ENCODE measurements around the gene SHQ1. TPM values are rescaled to one million over a fixed set of nuclear protein-coding genes. Genes with fewer than 3 reads are reported as not detected.

SHQ1 gene
- total RNA-seq, 1 experiment from 2014 or later, result 27.6 TPM

GRCh38 chr3:72810659-72811434, 37.4 kb downstream of the SHQ1 start:
- TF ChIP-seq POLR2A (IDR thresholded peaks at IDR 0.05; ENCODE audit: borderline replicate concordance, extremely low read depth, insufficient read depth, insufficient read length) (no peak), FOSL1 (IDR thresholded peaks at IDR 0.05; ENCODE audit: low read depth) (no peak), REST (IDR thresholded peaks at IDR 0.05; ENCODE audit: low read depth) (no peak), EGR1 (IDR thresholded peaks at IDR 0.05; ENCODE audit: low read depth) (no peak), ELF1 (IDR thresholded peaks at IDR 0.05; ENCODE audit: borderline replicate concordance, low read depth) (no peak), CBX3 (IDR thresholded peaks at IDR 0.05; ENCODE audit: low read depth) (no peak), EZH2phosphoT487 (IDR thresholded peaks at IDR 0.05; ENCODE audit: borderline replicate concordance) (no peak), CTCF (IDR thresholded peaks at IDR 0.05 in 2 of 3, conservative IDR thresholded peaks at IDR 0.05 in 1 of 3; ENCODE audit: borderline replicate concordance in 1 of 3, insufficient read depth in 1 of 3, low read depth in 2 of 3, low read length in 2 of 3) (no peak), YY1 (IDR thresholded peaks at IDR 0.05; ENCODE audit: extremely low read depth, insufficient replicate concordance, low read depth, low read length) (no peak), ZBTB33 (IDR thresholded peaks at IDR 0.05; ENCODE audit: extremely low read depth, insufficient replicate concordance, low read length) (no peak)
- Histone ChIP-seq H3K36me3 (ENCODE audit: control insufficient read depth in 1 of 2, insufficient read depth in 2 of 2, low read length in 2 of 2) (peaks cover 0 to 7% of the 10 kb centered on the region in 2 experiments; a peak in 1 of 4 replicates), H3K9ac (ENCODE audit: low read length) (no peak overlapping the region), H2AFZ (ENCODE audit: low read depth, low read length, poor library complexity, severe bottlenecking) (no peak overlapping the region), H3K4me2 (ENCODE audit: low read length) (no peak overlapping the region), H3K27me3 (ENCODE audit: insufficient read depth, low read length) (no peaks in the 10 kb centered on the region), H4K20me1 (ENCODE audit: insufficient read depth) (no peaks in the 10 kb centered on the region), H3K4me3 (replicated peaks in 1 of 2; ENCODE audit: low read depth in 1 of 2, low read length in 2 of 2) (no peak overlapping the region), H3K27ac (ENCODE audit: low read depth, low read length) (no peak overlapping the region), H3K9me3 (ENCODE audit: control insufficient read depth in 1 of 2, insufficient read depth in 1 of 2, low read depth in 1 of 2, low read length in 2 of 2) (no peaks in the 10 kb centered on the region), H3K4me1 (ENCODE audit: control insufficient read depth in 1 of 2, insufficient read depth in 2 of 2, low read length in 2 of 2) (no peaks in the 10 kb centered on the region), H3K9me2 (ENCODE audit: insufficient read depth) (no peaks in the 10 kb centered on the region), H3K79me2 (ENCODE audit: insufficient read depth, low read length) (no peaks in the 10 kb centered on the region)
- CTCF ChIA-PET, result interaction anchor here (1.0 kb wide), 1 partner anchor 145 kb away, joined by 4 read pairs; no protein-coding TSS in a partner anchor
- no TSS peak for BruUV-seq (replicated peaks)
- POLR2A ChIA-PET, result no interaction called here
- intact Hi-C loops (cut with micrococcal nuclease), result loop anchor here (10.0 kb wide), 1 partner anchor 366 kb away; the partner anchor contains the start of gene RYBP
- DNase-seq (ENCODE audit: low read depth, low spot score) (no peak), ATAC-seq (no peak)
- RAD21 ChIA-PET (ENCODE audit: low non-redundant PET in 1 of 2, low total read pairs in 2 of 2, uncharacterized antibody in 2 of 2, unreplicated experiment in 2 of 2), result no interaction called here

All from HCT116 (cell line).